Lower leg skin (tissue), 4 donors: ENCODE data around the gene ATP2B2. TPM values are rescaled to one million over a fixed set of nuclear protein-coding genes. Genes with fewer than 3 reads are reported as not detected.

Experiments
- DNase-seq, 2 donors: peaks; one replicate each; pipeline ENCODE4 v3.0.0-alpha.2; 2019; ENCODE audit warnings: low spot score in 2 of 2
- H3K4me3 ChIP-seq: fragments of 200-600 bp; sonication (generic); 2 replicates; pipeline ENCODE4 v1.5.1; 2017; ENCODE audit warnings: mild to moderate bottlenecking, low read depth; ENCODE audit not compliant: poor library complexity, severe bottlenecking
- CTCF ChIP-seq, 3 donors: fragments of 450-650 bp; IDR thresholded peaks; one replicate each; pipeline ENCODE4 v1.5.1; 2016; ENCODE audit warnings: antibody characterized with exemption in 3 of 3, mild to moderate bottlenecking in 3 of 3, moderate library complexity in 2 of 3
- POLR2A ChIP-seq, 2 donors: fragments of 450-650 bp; IDR thresholded peaks; one replicate each; pipeline ENCODE4 v1.6.1; 2016 to 2017; ENCODE audit warnings: antibody characterized with exemption in 2 of 2, mild to moderate bottlenecking in 1 of 2, moderate library complexity in 1 of 2
- WGBS, 2 donors: methylation state at CpG; one replicate each; pipeline ENCODE4 v1.1.5; 2018; 5-methylcytosine and 5-hydroxymethylcytosine counted together
- intact Hi-C: fragments of 100-400 bp; cut with DNase I; formaldehyde crosslinking; loops from one replicate; pipeline ENCODE4 v1.15.0; 2023; ENCODE audit warnings: low total_unique reads
- total RNA-seq, 4 donors: library from RNA; depleted of rRNA; stranded (reverse); fragments of >200 nt; gene quantifications; one replicate each; pipeline ENCODE4 v1.1.0, GENCODE V29; 2016

Gene ATP2B2
- total RNA-seq, 4 donors from 2014 or later, result 0.12 to 0.45 (median 0.19) TPM; not detected in 1

- TF ChIP-seq POLR2A (IDR thresholded peaks at IDR 0.05) (no peak), CTCF (IDR thresholded peaks at IDR 0.05) (no peak)
- DNase-seq, result no peak
- 90% methylated on average over 10 of the region's 10 CpGs for WGBS, 2 donors
- intact Hi-C loops, result no loop called here
- no peak overlapping the region for H3K4me3 ChIP-seq
Measured at GRCh38 chr3:10489746-10490483, 15.5 kb downstream of the ATP2B2 start.

GRCh38 chr3:10487988-10488633 is 17.3 kb downstream of the ATP2B2 start:
- 83 to 84% methylated on average over 3 of the region's 4 CpGs for WGBS, 2 donors
- intact Hi-C loops, result no loop called here
- TF ChIP-seq POLR2A (IDR thresholded peaks at IDR 0.05), result no peak
- no peak for TF ChIP-seq CTCF (IDR thresholded peaks at IDR 0.05)
- DNase-seq, result no peak
- H3K4me3 ChIP-seq, result no peak overlapping the region

- intact Hi-C loops, result no loop called here
- 90 to 91% methylated on average over 8 of the region's 8 CpGs for WGBS, 2 donors
- no peak overlapping the region for H3K4me3 ChIP-seq
- no peak for DNase-seq
- TF ChIP-seq CTCF (IDR thresholded peaks at IDR 0.05) (no peak), POLR2A (IDR thresholded peaks at IDR 0.05) (no peak)
Measured at GRCh38 chr3:10485806-10486205, 19.6 kb downstream of the ATP2B2 start.

- TF ChIP-seq CTCF (IDR thresholded peaks at IDR 0.05) (no peak), POLR2A (IDR thresholded peaks at IDR 0.05) (no peak)
- 44 to 50% methylated on average over 12 of the region's 12 CpGs for WGBS, 2 donors
- no peak for DNase-seq
- no peak overlapping the region for H3K4me3 ChIP-seq
- intact Hi-C loops, result no loop called here
Measured at GRCh38 chr3:10485380-10485779, 20.0 kb downstream of the ATP2B2 start.

- DNase-seq, result no peak
- H3K4me3 ChIP-seq, result no peak overlapping the region
- TF ChIP-seq POLR2A (IDR thresholded peaks at IDR 0.05), result no peak
- no peak for TF ChIP-seq CTCF (IDR thresholded peaks at IDR 0.05)
- WGBS, 2 donors, result 80 to 81% methylated on average over 3 of the region's 3 CpGs
- intact Hi-C loops, result no loop called here
Measured at GRCh38 chr3:10484709-10485108, 20.7 kb downstream of the ATP2B2 start.
